ENCODE results near the gene PACSIN3. TPM values are rescaled to one million over a fixed set of nuclear protein-coding genes. Genes with fewer than 3 reads are reported as not detected.
A peak's percentile ranks its signal among the peaks of the same experiment; 100 is the strongest.

The PACSIN3 gene
- total and polyA plus RNA-seq, 2 of the 13 experiments (the other 11 are each of a cell fraction or from before 2014, with no cell fraction given) = 47.9 to 93.3 TPM

DNA sequence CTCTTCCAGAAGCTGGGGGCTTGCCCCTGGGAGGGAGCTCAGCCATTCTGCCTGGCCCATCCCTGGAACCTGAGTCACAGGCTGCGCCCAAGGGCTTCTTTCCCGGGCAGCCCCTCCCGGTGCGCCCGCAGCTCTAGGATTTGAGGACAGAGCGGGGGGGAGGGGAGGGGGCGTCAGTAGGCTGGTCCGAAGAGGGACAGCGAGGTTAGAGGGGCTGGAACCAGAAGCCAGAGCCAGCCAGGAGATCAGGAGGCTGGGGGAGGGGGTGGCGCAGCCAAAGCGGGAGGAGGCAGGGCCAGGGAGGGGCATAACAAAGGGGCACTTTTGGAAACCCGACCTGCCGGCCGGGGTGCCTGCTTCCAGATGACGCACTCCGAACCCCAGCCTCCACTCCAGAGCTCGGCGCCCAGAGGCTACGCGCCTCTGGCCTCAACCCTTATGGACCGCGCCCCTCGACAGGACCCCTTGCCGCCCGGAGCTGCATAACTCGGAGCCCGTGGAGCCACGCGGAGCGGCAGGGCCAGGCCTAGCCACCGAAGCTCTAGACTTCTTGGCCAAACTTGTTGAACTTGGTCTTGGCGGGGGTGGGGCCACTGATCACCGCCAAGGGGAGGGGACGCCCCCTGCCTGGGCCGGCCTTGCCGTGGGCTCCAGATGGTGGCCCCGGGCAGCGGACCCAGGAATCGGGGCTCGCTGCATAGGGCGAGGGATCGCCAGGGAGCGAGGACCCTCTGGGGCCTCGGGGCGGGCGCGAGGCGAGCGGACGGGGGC, 744 bp downstream of the PACSIN3 start (continued):
- TF ChIP-seq FOXK1 (CRISPR knock-in tag; IDR thresholded peaks at IDR 0.05; ENCODE audit: borderline replicate concordance, low read depth) = no peak
- no peak for TF ChIP-seq HDAC1 (CRISPR knock-in tag; IDR thresholded peaks at IDR 0.05)
- TF ChIP-seq ZNF746 (CRISPR knock-in tag; IDR thresholded peaks at IDR 0.05) = 0 out of 2 replicates have a peak, but pooled peaks have one; percentile 31
- TF ChIP-seq ZFY (CRISPR knock-in tag; IDR thresholded peaks at IDR 0.05) = peak; percentile 78
- no peak for TF ChIP-seq ZBTB21 (CRISPR knock-in tag; IDR thresholded peaks at IDR 0.05)
- TF ChIP-seq, protein P1, sequence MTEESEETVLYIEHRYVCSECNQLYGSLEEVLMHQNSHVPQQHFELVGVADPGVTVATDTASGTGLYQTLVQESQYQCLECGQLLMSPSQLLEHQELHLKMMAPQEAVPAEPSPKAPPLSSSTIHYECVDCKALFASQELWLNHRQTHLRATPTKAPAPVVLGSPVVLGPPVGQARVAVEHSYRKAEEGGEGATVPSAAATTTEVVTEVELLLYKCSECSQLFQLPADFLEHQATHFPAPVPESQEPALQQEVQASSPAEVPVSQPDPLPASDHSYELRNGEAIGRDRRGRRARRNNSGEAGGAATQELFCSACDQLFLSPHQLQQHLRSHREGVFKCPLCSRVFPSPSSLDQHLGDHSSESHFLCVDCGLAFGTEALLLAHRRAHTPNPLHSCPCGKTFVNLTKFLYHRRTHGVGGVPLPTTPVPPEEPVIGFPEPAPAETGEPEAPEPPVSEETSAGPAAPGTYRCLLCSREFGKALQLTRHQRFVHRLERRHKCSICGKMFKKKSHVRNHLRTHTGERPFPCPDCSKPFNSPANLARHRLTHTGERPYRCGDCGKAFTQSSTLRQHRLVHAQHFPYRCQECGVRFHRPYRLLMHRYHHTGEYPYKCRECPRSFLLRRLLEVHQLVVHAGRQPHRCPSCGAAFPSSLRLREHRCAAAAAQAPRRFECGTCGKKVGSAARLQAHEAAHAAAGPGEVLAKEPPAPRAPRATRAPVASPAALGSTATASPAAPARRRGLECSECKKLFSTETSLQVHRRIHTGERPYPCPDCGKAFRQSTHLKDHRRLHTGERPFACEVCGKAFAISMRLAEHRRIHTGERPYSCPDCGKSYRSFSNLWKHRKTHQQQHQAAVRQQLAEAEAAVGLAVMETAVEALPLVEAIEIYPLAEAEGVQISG (CRISPR knock-in tag; IDR thresholded peaks at IDR 0.05) = peak; percentile 41
- TF ChIP-seq RAD51 (IDR thresholded peaks at IDR 0.05; ENCODE audit: borderline replicate concordance) = no peak
- peak; percentile 63; the same call in 1 of the 2 replicates for TF ChIP-seq ZBTB7B (CRISPR knock-in tag; IDR thresholded peaks at IDR 0.05)
- TF ChIP-seq ZNF224 (CRISPR knock-in tag; IDR thresholded peaks at IDR 0.05) = 0 out of 2 replicates have a peak, but pooled peaks have one; percentile 23

DNA sequence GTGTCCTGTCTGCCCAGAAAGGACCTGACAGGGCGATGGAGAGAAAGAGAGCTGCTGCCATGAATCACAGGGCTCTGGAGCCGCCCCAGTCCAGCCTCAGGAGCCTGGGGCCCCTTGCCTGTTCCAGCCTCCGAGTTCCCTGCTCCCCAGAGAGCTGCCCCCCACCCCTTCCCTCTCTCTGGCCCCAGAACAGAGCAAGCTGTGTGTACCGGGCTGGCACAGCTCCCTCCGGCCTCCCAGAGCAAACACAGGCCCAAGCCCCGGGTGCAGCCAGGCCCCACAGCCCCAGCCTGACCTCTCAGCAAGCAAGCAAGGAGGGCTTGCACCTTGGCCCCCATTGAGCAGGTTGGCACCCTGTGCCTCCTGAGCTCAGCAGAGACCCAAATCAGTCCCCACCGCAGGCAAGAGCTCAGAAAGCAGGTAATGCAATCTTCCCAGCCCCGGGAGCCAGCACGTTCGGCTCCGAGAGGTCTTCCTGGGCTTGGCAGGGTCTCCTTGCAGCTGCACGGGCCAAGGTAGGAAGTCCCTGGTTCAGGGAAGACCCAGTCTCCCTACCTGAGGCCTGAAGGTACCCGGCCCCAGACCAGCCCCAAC, 1.4 kb downstream of the PACSIN3 start:
- H3K79me2 ChIP-seq (ENCODE audit: insufficient read depth, low read length) = peaks cover 25% of the 10 kb centered on the region
- peak; percentile 80 for ATAC-seq
- peak overlapping the region; percentile 94 for H3K9ac ChIP-seq (ENCODE audit: insufficient read depth, low read depth, low read length)
- intact Hi-C loops (cut with micrococcal nuclease; ENCODE audit: unreplicated experiment) (loop anchor here (2.0 kb wide), 1 partner anchor 70 kb away; no protein-coding TSS in a partner anchor), in situ Hi-C loops (cut with HindIII; ENCODE audit: extremely low pct_ligation_motif_present, low pct_unique_long_range_greater_than_20kb) (no loop called here)
- peak overlapping the region; percentile 98 for H3K27ac ChIP-seq (ENCODE audit: extremely low read length, insufficient read depth, low read length)
- no peaks in the 10 kb centered on the region for H3K9me3 ChIP-seq (ENCODE audit: low read length)
- POLR2A ChIA-PET = interaction anchor here (0.6 to 9.2 kb wide), 25 partner anchors 9 to 323 kb away, joined by 3 to 247 read pairs (median 5); partner anchors contain the start of genes ACP2, DDB2, MADD and NR1H3
- no peaks in the 10 kb centered on the region for H4K20me1 ChIP-seq (ENCODE audit: insufficient read depth, low read length)
- FAIRE-seq = no peak
- peaks cover 11 to 16% of the 10 kb centered on the region in 2 experiments for H3K36me3 ChIP-seq (replicated peaks in 1 of 2; ENCODE audit: control insufficient read depth in 1 of 2, insufficient read depth in 2 of 2, low read length in 2 of 2)
- WGBS (ENCODE audit: low lambda C conversion rate) = 0% methylated on average over 2 of the region's 13 CpGs
- BruUV-seq (replicated peaks) = no TSS peak
- no peaks in the 10 kb centered on the region for H3K27me3 ChIP-seq (ENCODE audit: control insufficient read depth in 1 of 2, insufficient read depth in 2 of 2, low read length in 2 of 2)
- peak overlapping the region; percentile 86 for H3K4me2 ChIP-seq (ENCODE audit: low read depth, low read length)
- H3K4me3 ChIP-seq (replicated peaks in 1 of 3; ENCODE audit: insufficient read depth in 1 of 3, low read depth in 2 of 3, low read length in 3 of 3) = peak overlapping the region; percentile 70 to 86 (median 77)
- peaks cover 51% of the 10 kb centered on the region for H3K4me1 ChIP-seq (ENCODE audit: insufficient read depth, low read length)
- CTCF ChIA-PET (ENCODE audit: low intra/inter-chr PET ratio, low total read pairs) = no interaction called here
- H2AFZ ChIP-seq (ENCODE audit: low read length) = no peak overlapping the region
- peak; percentile 90 for DNase-seq (ENCODE audit: low spot score)
